Transverse colon (tissue), 4 donors: ENCODE measurements around the gene CYP2A13. TPM values are rescaled to one million over a fixed set of nuclear protein-coding genes. Genes with fewer than 3 reads are reported as not detected.

Experiments used
- DNase-seq: peaks from one replicate; pipeline ENCODE4 v3.0.0-alpha.2; 2019
- H3K27ac ChIP-seq, 4 donors: fragments of 200-600 bp; sonication (generic); 2 replicates each; pipeline ENCODE4 v1.5.1; 2016 to 2018; ENCODE audit warnings: inconsistent platforms in 4 of 4
- H3K27me3 ChIP-seq: fragments of 200-600 bp; sonication (generic); 2 replicates; pipeline ENCODE4 v1.5.1; 2017; ENCODE audit warnings: inconsistent platforms
- H3K36me3 ChIP-seq, 4 donors: fragments of 200-600 bp; sonication (generic); 2 replicates each; pipeline ENCODE4 v1.5.1; 2017 to 2019; ENCODE audit warnings: inconsistent platforms in 4 of 4
- H3K4me1 ChIP-seq, 4 donors: fragments of 200-600 bp; sonication (generic); 2 replicates each; pipeline ENCODE4 v1.5.1; 2017 to 2020; ENCODE audit warnings: inconsistent platforms in 4 of 4
- H3K4me3 ChIP-seq, 4 donors: fragments of 200-600 bp; sonication (generic); 1 replicate in 1 of 4; 2 replicates in 3 of 4; pipeline versions ENCODE4 v1.5.1 to v1.6.1; 2017 to 2019; ENCODE audit warnings: inconsistent platforms in 4 of 4
- H3K9me3 ChIP-seq, 2 donors: fragments of 200-600 bp; sonication (generic); 2 replicates each; pipeline ENCODE4 v1.5.1; 2017 to 2019; ENCODE audit warnings: inconsistent platforms in 2 of 2
- CTCF ChIP-seq, 5 experiments: fragments of 200-600 bp in 3 of 5; fragments of 450-650 bp in 2 of 5; sonication (generic) in 3 of 5; IDR thresholded peaks; 1 replicate in 2 of 5; 2 replicates in 3 of 5; pipeline ENCODE4 v1.5.1; 2016 to 2017; ENCODE audit warnings: antibody characterized with exemption in 5 of 5, inconsistent platforms in 3 of 5, mild to moderate bottlenecking in 2 of 5, moderate library complexity in 1 of 5
- EP300 ChIP-seq: sonication (generic); formaldehyde crosslinking; IDR thresholded peaks from one replicate; pipeline ENCODE4 v1.6.1; 2017; ENCODE audit warnings: antibody characterized with exemption, low read depth
- POLR2A ChIP-seq: fragments of 450-650 bp; IDR thresholded peaks from one replicate; pipeline ENCODE4 v1.6.1; 2016; ENCODE audit warnings: antibody characterized with exemption, mild to moderate bottlenecking, moderate library complexity
- POLR2AphosphoS5 ChIP-seq, 3 donors: sonication (generic); formaldehyde crosslinking; IDR thresholded peaks; one replicate each; pipeline ENCODE4 v1.6.1; 2016; ENCODE audit warnings: antibody characterized with exemption in 3 of 3
- WGBS, 2 donors: methylation state at CpG; one replicate each; pipeline ENCODE4 v1.1.5; 2018; ENCODE audit warnings: low coverage in 1 of 2; 5-methylcytosine and 5-hydroxymethylcytosine counted together
- in situ Hi-C, 4 donors: fragments of 200-750 bp; cut with MboI; loops; one replicate each; pipeline versions ENCODE4 v1.15.0 to v1.15.1; 2017; ENCODE audit warnings: low sequenced_read_pairs in 3 of 4, low pct_ligation_motif_present in 1 of 4, low pct_unique_long_range_greater_than_20kb in 1 of 4
- intact Hi-C: fragments of 100-400 bp; cut with DNase I; formaldehyde crosslinking; loops from one replicate; pipeline ENCODE4 v1.15.1; 2023; ENCODE audit warnings: low total_unique reads
- total RNA-seq, 4 donors: library from RNA; depleted of rRNA; stranded (reverse); fragments of >200 nt; gene quantifications; one replicate each; pipeline ENCODE4 v1.1.0, GENCODE V29; 2016

The CYP2A13 gene
- total RNA-seq, 4 donors from 2014 or later = not detected

DNA sequence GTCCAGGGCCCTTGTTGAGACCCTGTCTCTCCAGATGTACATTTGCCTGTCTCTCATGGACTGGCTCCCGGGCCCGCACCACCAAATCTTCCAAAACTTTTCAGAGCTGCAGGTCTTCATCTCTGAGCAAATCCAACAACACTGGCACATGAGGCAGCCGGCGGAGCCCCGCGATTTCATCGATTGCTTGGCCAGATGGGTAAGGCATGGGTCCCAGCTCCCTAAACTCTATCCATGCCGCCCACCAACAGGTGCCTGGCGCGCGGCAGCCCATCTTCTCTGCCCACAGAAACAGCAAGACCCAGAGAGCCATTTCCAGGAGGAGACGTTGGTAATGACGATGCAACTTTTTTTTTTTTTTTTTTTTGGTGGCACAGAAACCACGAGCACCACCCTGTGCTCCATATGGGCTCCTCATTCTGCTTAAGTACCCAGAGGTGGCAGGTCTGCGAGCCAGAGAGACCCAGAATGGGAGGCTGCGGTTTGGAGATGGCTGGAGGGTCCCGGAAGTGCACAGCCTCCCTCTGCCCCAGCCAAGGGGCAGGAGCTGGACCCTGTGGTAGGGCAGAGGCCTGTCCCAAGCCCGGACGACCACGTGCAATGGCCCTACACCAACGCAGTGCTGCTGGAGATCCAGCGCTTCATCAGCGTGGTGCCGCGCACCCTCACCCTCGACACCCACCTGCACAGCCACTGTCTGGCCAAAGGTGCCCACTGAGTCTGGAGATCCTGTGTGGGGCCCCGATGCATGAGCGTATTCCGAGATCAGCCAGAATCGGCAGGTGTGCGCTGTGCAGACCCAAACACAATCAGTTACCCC, 48.6 kb downstream of the CYP2A13 start:
- H3K4me3 ChIP-seq = peak overlapping the region in 1 of 4 donors; percentile 58
- intact Hi-C loops (no loop called here), in situ Hi-C loops (loop anchor here in 1 of 4 donors (25.0 kb wide), 1 partner anchor 475 kb away; no protein-coding TSS in a partner anchor)

GRCh38 chr19:41144403-41144802, 56.2 kb downstream of the CYP2A13 start:
- WGBS, 2 donors = 0 to 19% methylated on average over 5 to 7 of the region's 7 CpGs
- no peaks in the 10 kb centered on the region for H3K36me3 ChIP-seq
- no peak overlapping the region for H3K27ac ChIP-seq
- intact Hi-C loops = loop anchor here (5.0 kb wide), 1 partner anchor 482 kb away; no protein-coding TSS in a partner anchor
- H3K4me1 ChIP-seq = no peaks in the 10 kb centered on the region
- in situ Hi-C loops = loop anchor here in 2 of 4 donors (10.0 to 25.0 kb wide), 3 partner anchors 170 to 482 kb away; no protein-coding TSS in a partner anchor
- H3K27me3 ChIP-seq = no peaks in the 10 kb centered on the region
- DNase-seq = peak; percentile 92
- TF ChIP-seq POLR2A = no peak
- peak; percentile 84 to 95 (median 86) for TF ChIP-seq CTCF (IDR thresholded peaks at IDR 0.05)
- TF ChIP-seq POLR2AphosphoS5 (IDR thresholded peaks at IDR 0.05) = no peak
- no peak for TF ChIP-seq EP300
- H3K9me3 ChIP-seq = no peaks in the 10 kb centered on the region
- no peak overlapping the region for H3K4me3 ChIP-seq

More for the DNA sequence above, 48.6 kb downstream of the CYP2A13 start:
- Histone ChIP-seq H3K27ac (peak overlapping the region in 1 of 4 donors; percentile 75), H3K4me1 (peaks cover 0 to 12% (median 3%) of the 10 kb centered on the region in 4 donors), H3K9me3 (no peaks in the 10 kb centered on the region), H3K36me3 (no peaks in the 10 kb centered on the region), H3K27me3 (no peaks in the 10 kb centered on the region)
- DNase-seq = no peak
- WGBS, 2 donors = 80 to 93% methylated on average over 3 to 28 of the region's 31 CpGs
- TF ChIP-seq POLR2AphosphoS5 (IDR thresholded peaks at IDR 0.05) (no peak), EP300 (no peak), POLR2A (no peak), CTCF (IDR thresholded peaks at IDR 0.05) (no peak)

Other genes with a start within 250 kb of the CYP2A13 start
- gene CYP2A6, start 238.0 kb upstream of the CYP2A13 start, total RNA-seq = not detected
- gene CYP2A7, start 206.2 kb upstream of the CYP2A13 start, total RNA-seq = not detected
- gene CYP2B6, start 97.2 kb upstream of the CYP2A13 start, total RNA-seq = 1 to 10 TPM; 1.4 to 9.7 (median 5.5) TPM
- gene CYP2F1, start 26.0 kb downstream of the CYP2A13 start, total RNA-seq = not detected
- 10 to 100 TPM in 2 of 4 donors, 1 to 10 TPM in 2; 4.2 to 30.7 (median 14.9) TPM for gene CYP2S1, start 104.8 kb downstream of the CYP2A13 start, total RNA-seq
- 10 to 100 TPM; 19.7 to 52.4 (median 25.6) TPM for gene AXL, start 130.8 kb downstream of the CYP2A13 start, total RNA-seq
- gene HNRNPUL1, start 175.9 kb downstream of the CYP2A13 start, total RNA-seq = 100 to 1,000 TPM; 115 to 296 (median 145) TPM
- gene CCDC97, start 221.7 kb downstream of the CYP2A13 start, total RNA-seq = 10 to 100 TPM; 10.1 to 22.4 (median 15.4) TPM